GM12878 (cell line): ENCODE measurements around the gene C11orf58. TPM values are rescaled to one million over a fixed set of nuclear protein-coding genes. Genes with fewer than 3 reads are reported as not detected.

Experiments used
- ATAC-seq: fragments of 200-7000 bp; cut with Tn5 transposase; 3 replicates; pipeline ENCODE4 v1.9.1; 2020; ENCODE audit warnings: mild to moderate bottlenecking, moderate library complexity
- BruUV-seq: library from RNA; stranded (reverse); fragments of 400-500 nt; replicated peaks from 2 replicates; lab custom pipeline; 2021; lab: Mats Ljungman, UMichigan
- CTCF ChIA-PET: fragments of 300-600 bp; sonication (Branson Sonifier 250); formaldehyde crosslinking; extraction: SDS; loops from one replicate; lab custom pipeline; 2021; ENCODE audit warnings: inconsistent platforms; lab: Yijun Ruan, JAX
- POLR2A ChIA-PET: fragments of 350-600 bp; formaldehyde crosslinking; extraction: SDS; loops from one replicate; lab custom pipeline; 2021; ENCODE audit warnings: inconsistent platforms; lab: Charles Lee
- RAD21 ChIA-PET: fragments of 300-600 bp; sonication (Branson Sonifier 250); formaldehyde crosslinking; loops from one replicate; lab custom pipeline; 2023; ENCODE audit warnings: antibody characterized with exemption; ENCODE audit not compliant: unreplicated experiment; lab: Charles Lee
- SMC1A ChIA-PET: fragments of 300-600 bp; sonication (Branson Sonifier 250); formaldehyde crosslinking; loops from one replicate; lab custom pipeline; 2023; ENCODE audit not compliant: unreplicated experiment, uncharacterized antibody; lab: Charles Lee
- DNase-seq: peaks from one replicate; pipeline ENCODE4 v3.0.0-alpha.2; 2011; ENCODE audit warnings: low read depth, low spot score
- FAIRE-seq: peaks from 3 replicates; lab custom pipeline; 2011; peaks lifted over from hg19 to GRCh38; lab: Jason Lieb, UNC
- H2AFZ ChIP-seq: 2 replicates; pipeline ENCODE4 v1.6.0; 2011; ENCODE audit warnings: low read depth, low read length, control low read depth; ENCODE audit not compliant: control insufficient read depth
- H3K27ac ChIP-seq: 2 replicates; pipeline ENCODE4 v1.5.1; 2011; ENCODE audit warnings: control low read depth; ENCODE audit not compliant: control insufficient read depth, insufficient read depth
- H3K27me3 ChIP-seq, 2 experiments: replicated peaks in 1 of 2; 2 replicates each; pipeline versions ENCODE4 v1.6.0 to v1.6.1; 2011; ENCODE audit warnings: low read length in 1 of 2; ENCODE audit not compliant: control insufficient read depth in 2 of 2, insufficient read depth in 2 of 2
- H3K36me3 ChIP-seq, 2 experiments: 2 replicates each; pipeline ENCODE4 v1.5.1; 2011; ENCODE audit warnings: low read length in 1 of 2; ENCODE audit not compliant: control insufficient read depth in 2 of 2, insufficient read depth in 2 of 2
- H3K4me1 ChIP-seq: 2 replicates; pipeline ENCODE4 v1.6.1; 2011; ENCODE audit warnings: mild to moderate bottlenecking, low read length, moderate library complexity, mixed read lengths; ENCODE audit not compliant: control insufficient read depth, insufficient read depth
- H3K4me2 ChIP-seq: 2 replicates; pipeline ENCODE4 v1.6.0; 2011; ENCODE audit warnings: control low read depth; ENCODE audit not compliant: control insufficient read depth, insufficient read depth
- H3K4me3 ChIP-seq: fragments of 200-600 bp; sonication (generic); 2 replicates; pipeline ENCODE4 v1.5.1; 2016
- H3K79me2 ChIP-seq: 2 replicates; pipeline ENCODE4 v1.6.0; 2011; ENCODE audit warnings: low read length; ENCODE audit not compliant: control insufficient read depth, insufficient read depth
- H3K9ac ChIP-seq: 2 replicates; pipeline ENCODE4 v1.8.0; 2011; ENCODE audit warnings: low read length, control low read depth, mixed read lengths; ENCODE audit not compliant: control insufficient read depth, insufficient read depth
- H3K9me3 ChIP-seq: replicated peaks from 3 replicates; pipeline ENCODE4 v1.5.1; 2011; ENCODE audit warnings: mild to moderate bottlenecking, low read length; ENCODE audit not compliant: control insufficient read depth, insufficient read depth
- H4K20me1 ChIP-seq: 2 replicates; pipeline ENCODE4 v1.6.0; 2011; ENCODE audit not compliant: control insufficient read depth, insufficient read depth
- BRCA1 ChIP-seq: IDR thresholded peaks from 2 replicates; pipeline ENCODE4 v1.6.1; 2011; ENCODE audit warnings: low read depth, low read length, improper control_type of control experiment
- CBFB ChIP-seq: IDR thresholded peaks from 2 replicates; pipeline ENCODE4 v1.6.1; 2016; ENCODE audit warnings: antibody characterized with exemption, low read depth
- CEBPB ChIP-seq, 2 experiments: fragments of 150-350 bp in 1 of 2; IDR thresholded peaks; 2 replicates each; pipeline ENCODE4 v1.6.1; 2012 to 2014; ENCODE audit warnings: low read depth in 2 of 2, low read length in 2 of 2, borderline replicate concordance in 1 of 2, inconsistent platforms in 1 of 2
- KDM1A ChIP-seq: fragments of 200-600 bp; sonication (generic); IDR thresholded peaks from 2 replicates; pipeline ENCODE4 v1.6.1; 2016; ENCODE audit warnings: borderline replicate concordance
- LARP7 ChIP-seq: fragments of 450-650 bp; IDR thresholded peaks from 2 replicates; pipeline ENCODE4 v1.6.1; 2017; ENCODE audit warnings: mild to moderate bottlenecking
- NFXL1 ChIP-seq: fragments of 450-650 bp; IDR thresholded peaks from 2 replicates; pipeline ENCODE4 v1.6.1; 2017; ENCODE audit warnings: antibody characterized with exemption, mild to moderate bottlenecking, borderline replicate concordance
- NFYB ChIP-seq: IDR thresholded peaks from 2 replicates; pipeline ENCODE4 v1.6.1; 2011; ENCODE audit warnings: low read depth, mild to moderate bottlenecking, low read length, improper control_type of control experiment, moderate library complexity; ENCODE audit not compliant: insufficient read depth
- SIN3A ChIP-seq: IDR thresholded peaks from 2 replicates; pipeline ENCODE4 v1.6.1; 2012; ENCODE audit warnings: low read depth, low read length, improper control_type of control experiment
- SKIL ChIP-seq: fragments of 450-650 bp; IDR thresholded peaks from 2 replicates; pipeline ENCODE4 v1.6.1; 2017; ENCODE audit warnings: mild to moderate bottlenecking, low read depth, inconsistent platforms; ENCODE audit not compliant: poor library complexity, severe bottlenecking
- TCF3 ChIP-seq: IDR thresholded peaks from 2 replicates; pipeline ENCODE4 v1.6.1; 2012; ENCODE audit warnings: low read depth, mild to moderate bottlenecking, low read length, borderline replicate concordance; ENCODE audit not compliant: insufficient read depth
- ZZZ3 ChIP-seq: IDR thresholded peaks from 2 replicates; pipeline ENCODE4 v1.6.1; 2011; ENCODE audit warnings: low read depth; ENCODE audit not compliant: control insufficient read depth, insufficient read length
- WGBS: methylation state at CpG from one replicate; pipeline ENCODE4 v1.1.6; 2016; ENCODE audit warnings: low lambda C conversion rate; ENCODE audit not compliant: insufficient replicate concordance, insufficient coverage; ENCODE audit errors: missing lambda C conversion rate; 5-methylcytosine and 5-hydroxymethylcytosine counted together
- in situ Hi-C: fragments of 300-500 bp; cut with MboI; formaldehyde crosslinking; loops from 9 replicates; pipeline ENCODE4 v1.14.3; 2018; ENCODE audit warnings: mixed read lengths
- intact Hi-C: fragments of 100-400 bp; cut with micrococcal nuclease; formaldehyde crosslinking; loops from one replicate; pipeline ENCODE4 v1.14.2; 2022; ENCODE audit not compliant: unreplicated experiment
- polyA plus RNA-seq, 11 experiments: library from polyadenylated mRNA; depleted of rRNA in 4 of 11; unstranded in 6 of 11; stranded (reverse) in 5 of 11; fragments of >200 nt; fragmentation: Nextera tagmentation in 4 of 11; fragmentation: Illumina TruSeq in 1 of 11; extraction: Ambion mirVana in 4 of 11; extraction: Trizol in 1 of 11; gene quantifications; 1 replicate in 1 of 11; 2 replicates in 10 of 11; pipeline versions ENCODE4 v1.2.1 to v1.2.3, GENCODE V29; 2011 to 2016; ENCODE audit warnings: inconsistent platforms in 2 of 11, missing spikeins in 2 of 11, low read depth in 1 of 11
- total RNA-seq, 4 experiments: library from RNA; depleted of rRNA in 3 of 4; stranded (reverse); fragments of >200 nt in 3 of 4; fragmentation: Illumina TruSeq in 1 of 4; extraction: Trizol in 1 of 4; gene quantifications; 2 replicates each; pipeline versions ENCODE4 v1.2.1 to v1.2.3, GENCODE V29; 2013 to 2021
- TF ChIP-seq, protein P1 (sequence below): IDR thresholded peaks from 2 replicates; pipeline ENCODE4 v1.6.1; 2011; ENCODE audit warnings: mild to moderate bottlenecking, low read depth, low read length, moderate library complexity; ENCODE audit not compliant: insufficient replicate concordance

The C11orf58 gene
- total and polyA plus RNA-seq, 10 of the 15 experiments (the other 5 are each of a cell fraction or from before 2014, with no cell fraction given) = 98.2 to 379 (median 211) TPM

DNA sequence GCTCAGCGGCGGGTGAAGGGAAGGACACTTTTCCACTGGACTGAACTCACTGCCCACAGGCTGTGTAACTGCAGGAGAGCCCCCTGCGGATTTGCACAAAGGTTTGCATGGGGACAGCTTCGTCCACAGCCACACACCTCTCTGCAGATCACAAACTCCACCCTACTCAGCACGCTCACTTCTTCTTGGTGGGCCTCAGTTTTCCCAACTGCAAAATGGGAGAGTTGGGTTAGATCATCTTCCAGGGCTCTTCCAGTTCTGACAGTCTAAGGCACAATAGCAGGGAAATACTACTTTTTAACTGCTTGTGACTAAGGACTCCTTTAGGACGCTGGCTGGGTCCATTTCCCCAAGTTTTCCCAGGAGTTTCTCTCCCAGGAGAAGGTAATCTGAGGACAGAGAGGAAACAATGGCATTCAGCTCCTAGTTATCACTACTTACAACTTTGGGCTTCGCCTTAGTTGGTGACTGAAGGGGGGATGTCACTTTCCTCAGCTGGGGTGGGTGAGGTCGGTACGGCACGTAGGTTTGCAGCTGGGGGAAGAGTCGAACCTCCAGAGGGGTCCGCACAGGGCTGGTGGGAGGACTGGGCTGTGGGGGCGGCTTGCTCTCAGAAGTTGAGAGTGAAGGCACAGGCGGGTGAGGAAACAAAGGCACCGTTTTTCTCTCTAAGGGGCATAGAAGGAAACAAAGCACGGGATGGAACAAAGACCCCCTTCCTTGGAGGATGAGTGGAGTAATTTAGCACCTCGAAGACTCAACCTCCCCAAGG is 55.8 kb downstream of the C11orf58 start:
- intact Hi-C loops (no loop called here), in situ Hi-C loops (no loop called here)
- Histone ChIP-seq H3K9me3 (no peaks in the 10 kb centered on the region), H3K4me1 (0 out of 2 replicates have a peak, but pooled peaks cover 4% of the 10 kb centered on the region), H4K20me1 (no peaks in the 10 kb centered on the region), H2AFZ (no peak overlapping the region), H3K9ac (no peak overlapping the region), H3K4me3 (no peak overlapping the region), H3K27me3 (no peaks in the 10 kb centered on the region; a peak in 1 of 4 replicates), H3K4me2 (no peak overlapping the region), H3K27ac (no peak overlapping the region), H3K79me2 (no peaks in the 10 kb centered on the region), H3K36me3 (no peaks in the 10 kb centered on the region)
- ChIA-PET CTCF (interaction anchor here (0.9 to 2.7 kb wide), 2 partner anchors 9 to 17 kb away, joined by 3 to 16 read pairs; no protein-coding TSS in a partner anchor), RAD21 (interaction anchor here (1.2 kb wide), 1 partner anchor 26 kb away, joined by 3 read pairs; no protein-coding TSS in a partner anchor), SMC1A (interaction anchor here (0.6 to 1.2 kb wide), 3 partner anchors 9 to 931 kb away, joined by 3 to 4 read pairs (median 3); no protein-coding TSS in a partner anchor), POLR2A (no interaction called here)
- BruUV-seq = no TSS peak
- DNase-seq (no peak), ATAC-seq (no peak), FAIRE-seq (no peak)
- TF ChIP-seq TCF3 (no peak), SIN3A (no peak), NFYB (no peak), CEBPB (IDR thresholded peaks at IDR 0.05; ENCODE audit: borderline replicate concordance in 1 of 2, low read depth in 2 of 2, low read length in 2 of 2) (no peak), LARP7 (no peak), ZZZ3 (no peak), CBFB (no peak), KDM1A (no peak), BRCA1 (no peak), SKIL (no peak), NFXL1 (no peak)
- TF ChIP-seq, protein P1, sequence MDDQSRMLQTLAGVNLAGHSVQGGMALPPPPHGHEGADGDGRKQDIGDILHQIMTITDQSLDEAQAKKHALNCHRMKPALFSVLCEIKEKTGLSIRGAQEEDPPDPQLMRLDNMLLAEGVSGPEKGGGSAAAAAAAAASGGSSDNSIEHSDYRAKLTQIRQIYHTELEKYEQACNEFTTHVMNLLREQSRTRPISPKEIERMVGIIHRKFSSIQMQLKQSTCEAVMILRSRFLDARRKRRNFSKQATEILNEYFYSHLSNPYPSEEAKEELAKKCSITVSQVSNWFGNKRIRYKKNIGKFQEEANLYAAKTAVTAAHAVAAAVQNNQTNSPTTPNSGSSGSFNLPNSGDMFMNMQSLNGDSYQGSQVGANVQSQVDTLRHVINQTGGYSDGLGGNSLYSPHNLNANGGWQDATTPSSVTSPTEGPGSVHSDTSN = no peak
- WGBS = 51% methylated on average over 17 of the region's 17 CpGs
